ENCODE results near the gene RELL2. TPM values are rescaled to one million over a fixed set of nuclear protein-coding genes. Genes with fewer than 3 reads are reported as not detected.

Gene RELL2
- total and polyA plus RNA-seq, 10 donors = 8.7 to 26.2 (median 12.3) TPM

GRCh38 chr5:141639357-141640050 is 2.7 kb downstream of the RELL2 start:
- H3K9me3 ChIP-seq = no peaks in the 10 kb centered on the region
- DNase-seq = no peak
- no peaks in the 10 kb centered on the region for H3K27me3 ChIP-seq (replicated peaks in 1 of 7)
- peaks cover 17 to 45% (median 32%) of the 10 kb centered on the region in 6 donors for H3K4me1 ChIP-seq
- TF ChIP-seq CTCF (IDR thresholded peaks at IDR 0.05 in 8 of 11, conservative IDR thresholded peaks at IDR 0.05 in 3 of 11) (no peak), POLR2A (IDR thresholded peaks at IDR 0.05) (no peak), POLR2AphosphoS5 (IDR thresholded peaks at IDR 0.05) (no peak)
- peaks cover 0 to 56% (median 21%) of the 10 kb centered on the region in 6 donors for H3K36me3 ChIP-seq
- no peak overlapping the region for H3K27ac ChIP-seq
- H3K4me3 ChIP-seq = no peak overlapping the region
- WGBS, 5 donors = 90 to 95% (median 92%) methylated on average over 8 to 12 of the region's 12 CpGs
- intact Hi-C loops (cut with DNase I; ENCODE audit: low total_unique reads) = no loop called here

GRCh38 chr5:141640051-141640415 is 3.2 kb downstream of the RELL2 start:
- 87 to 94% (median 91%) methylated on average over 2 to 3 of the region's 3 CpGs for WGBS, 5 donors
- Histone ChIP-seq H3K27ac (no peak overlapping the region), H3K4me1 (peaks cover 13 to 40% (median 27%) of the 10 kb centered on the region in 6 donors), H3K27me3 (replicated peaks in 1 of 7) (no peaks in the 10 kb centered on the region), H3K9me3 (no peaks in the 10 kb centered on the region), H3K36me3 (peaks cover 0 to 58% (median 26%) of the 10 kb centered on the region in 6 donors), H3K4me3 (no peak overlapping the region)
- intact Hi-C loops (cut with DNase I; ENCODE audit: low total_unique reads) = no loop called here
- no peak for TF ChIP-seq POLR2A (IDR thresholded peaks at IDR 0.05)
- no peak for TF ChIP-seq POLR2AphosphoS5 (IDR thresholded peaks at IDR 0.05)
- no peak for TF ChIP-seq CTCF (IDR thresholded peaks at IDR 0.05 in 8 of 11, conservative IDR thresholded peaks at IDR 0.05 in 3 of 11)
- no peak for DNase-seq

- intact Hi-C loops (cut with DNase I; ENCODE audit: low total_unique reads) = no loop called here
Observed at GRCh38 chr5:141640698-141641097, 3.9 kb downstream of the RELL2 start.

More at GRCh38 chr5:141640698-141641097, 3.9 kb downstream of the RELL2 start:
- DNase-seq = no peak
- Histone ChIP-seq H3K4me1 (peaks cover 6 to 34% (median 20%) of the 10 kb centered on the region in 6 donors), H3K36me3 (peaks cover 0 to 65% (median 30%) of the 10 kb centered on the region in 6 donors), H3K27me3 (replicated peaks in 1 of 7) (no peaks in the 10 kb centered on the region), H3K9me3 (no peaks in the 10 kb centered on the region), H3K27ac (no peak overlapping the region), H3K4me3 (no peak overlapping the region)
- TF ChIP-seq POLR2A (IDR thresholded peaks at IDR 0.05) (no peak), CTCF (IDR thresholded peaks at IDR 0.05 in 8 of 11, conservative IDR thresholded peaks at IDR 0.05 in 3 of 11) (no peak), POLR2AphosphoS5 (IDR thresholded peaks at IDR 0.05) (peak in 1 of 3 donors; percentile 60)
- WGBS, 5 donors = 90 to 99% (median 93%) methylated on average over 5 to 9 of the region's 9 CpGs
